Activated CD8-positive, alpha-beta memory T cell treated with anti-CD3 and anti-CD28 coated beads for 36 hours (primary cell): Measurements from ENCODE around the gene MGAT4C. TPM values are rescaled to one million over a fixed set of nuclear protein-coding genes. Genes with fewer than 3 reads are reported as not detected.
"Not testable (repeated sequence)": the region's sequence is repeated elsewhere in the genome, so short reads cannot be mapped to it uniquely, and the experiment has no call there.

Experiments
- CTCF ChIA-PET: fragments of 350-600 bp; sonication (Branson Sonifier 250); formaldehyde crosslinking; loops from one replicate; lab custom pipeline; 2021; ENCODE audit warnings: antibody characterized with exemption; lab: Charles Lee
- POLR2A ChIA-PET: fragments of 350-600 bp; sonication (Branson Sonifier 250); formaldehyde crosslinking; loops from one replicate; lab custom pipeline; 2021; ENCODE audit warnings: antibody characterized with exemption; lab: Charles Lee
- total RNA-seq, 2 experiments: library from RNA; stranded (reverse); gene quantifications; one replicate each; pipeline ENCODE4 v1.2.3, GENCODE V29; 2021

Gene MGAT4C
- total RNA-seq, 2 experiments from 2014 or later, result not detected

GRCh38 chr12:86143162-86143561, 113.0 kb downstream of the MGAT4C start:
- POLR2A ChIA-PET, result no interaction called here

DNA sequence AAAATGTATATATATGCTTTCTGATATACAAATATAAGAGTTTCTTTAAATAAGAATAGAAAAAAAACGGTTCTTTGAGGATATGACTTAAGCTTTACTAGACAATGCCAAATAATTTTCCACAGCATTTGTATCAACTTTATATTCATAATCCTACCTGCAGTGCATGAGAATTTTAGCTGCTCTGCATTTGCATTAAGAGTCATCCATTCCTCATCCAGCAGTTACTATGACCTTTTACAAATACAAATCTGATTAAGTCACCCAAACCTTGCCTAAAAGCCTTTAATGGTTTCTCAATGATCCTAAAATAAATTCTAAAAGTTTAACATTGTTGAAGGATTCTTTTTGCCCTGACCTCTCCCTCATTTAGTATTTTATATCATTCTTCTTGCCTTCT, 116.5 kb downstream of the MGAT4C start:
- ChIA-PET CTCF (no interaction called here), POLR2A (no interaction called here)

More at GRCh38 chr12:86143162-86143561, 113.0 kb downstream of the MGAT4C start:
- CTCF ChIA-PET, result no interaction called here

- POLR2A ChIA-PET, result no interaction called here
- CTCF ChIA-PET, result no interaction called here
Measured at GRCh38 chr12:86138770-86139169, 117.4 kb downstream of the MGAT4C start.

- POLR2A ChIA-PET, result no interaction called here
- CTCF ChIA-PET, result no interaction called here
Measured at GRCh38 chr12:86137936-86138335, 118.3 kb downstream of the MGAT4C start.

GRCh38 chr12:86134561-86134960, 121.6 kb downstream of the MGAT4C start:
- CTCF ChIA-PET, result no interaction called here
- POLR2A ChIA-PET, result no interaction called here

- POLR2A ChIA-PET, CTCF ChIA-PET: not testable (repeated sequence)
Measured at GRCh38 chr12:86126900-86127299, 129.3 kb downstream of the MGAT4C start.

DNA sequence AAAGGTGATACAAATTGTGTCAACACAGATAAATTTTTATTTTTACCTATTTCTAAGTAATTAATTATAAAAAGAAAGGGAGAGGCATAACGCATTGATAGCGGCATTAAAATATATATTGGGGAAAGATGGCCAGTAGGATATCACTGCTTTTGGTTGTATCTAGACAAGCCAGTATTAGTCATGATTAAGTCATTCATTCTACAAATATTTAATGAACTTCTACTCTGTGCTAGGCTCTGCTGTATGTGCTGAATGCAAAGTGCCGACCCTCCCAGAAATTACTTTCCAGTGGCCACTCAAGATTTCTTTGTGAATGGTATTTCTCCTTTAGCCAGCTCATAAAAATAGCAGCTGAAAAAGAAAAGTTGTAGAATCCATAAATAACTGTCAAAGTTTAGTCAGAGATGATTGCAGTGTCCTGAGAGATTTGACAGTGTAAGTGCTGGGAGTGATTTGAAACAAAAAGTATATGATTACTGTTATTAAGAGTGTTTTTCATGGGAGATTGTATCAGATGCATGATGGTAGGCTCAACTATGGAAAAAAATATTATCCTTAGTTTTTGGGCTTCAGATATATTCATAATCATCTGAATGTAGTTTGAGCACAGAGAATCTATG, 133.2 kb downstream of the MGAT4C start:
- CTCF ChIA-PET, result no interaction called here
- POLR2A ChIA-PET, result no interaction called here

- CTCF ChIA-PET, result no interaction called here
Measured at GRCh38 chr12:86118161-86118560, 138.0 kb downstream of the MGAT4C start.

DNA sequence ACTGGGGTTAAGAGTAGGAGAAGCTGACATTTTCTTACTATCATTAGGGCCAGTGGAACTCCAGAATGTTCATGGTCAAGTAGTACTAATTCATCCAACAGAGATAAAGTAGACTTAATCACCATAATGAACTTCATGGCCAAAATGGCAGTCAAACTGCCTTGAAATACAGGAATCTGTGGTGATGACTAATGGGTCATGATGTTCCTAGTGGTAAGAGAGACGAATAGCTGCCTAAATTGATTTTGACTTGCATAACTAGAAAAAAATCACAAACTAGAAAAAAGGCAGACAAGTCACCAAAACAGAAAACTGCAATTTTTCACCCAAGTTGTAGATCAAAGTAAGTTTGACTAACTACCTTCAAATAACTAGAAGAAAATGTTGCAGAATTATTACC, 138.5 kb downstream of the MGAT4C start:
- ChIA-PET POLR2A (no interaction called here), CTCF (no interaction called here)

More at GRCh38 chr12:86118161-86118560, 138.0 kb downstream of the MGAT4C start:
- POLR2A ChIA-PET, result no interaction called here

GRCh38 chr12:86104087-86104486, 152.1 kb downstream of the MGAT4C start:
- ChIA-PET CTCF (no interaction called here), POLR2A (no interaction called here)

DNA sequence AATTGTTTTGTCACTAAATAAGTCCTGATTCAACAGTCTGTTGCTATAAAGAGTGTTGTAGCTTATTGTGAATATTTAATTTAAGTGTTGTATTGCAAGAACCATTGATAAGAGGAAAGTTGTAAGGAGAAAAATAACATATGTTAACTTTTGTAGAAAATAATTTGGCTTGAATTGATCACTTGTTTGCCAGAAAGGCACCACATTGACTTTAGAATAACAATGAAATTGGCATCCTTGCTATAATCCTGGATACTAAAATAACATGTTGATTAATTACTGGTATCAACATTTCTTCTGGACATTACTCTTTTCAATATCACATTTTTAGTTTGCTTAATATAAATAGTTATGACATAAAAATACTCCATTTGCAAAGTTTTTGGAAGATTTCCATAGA, 159.0 kb downstream of the MGAT4C start:
- POLR2A ChIA-PET, result no interaction called here
- CTCF ChIA-PET, result no interaction called here

GRCh38 chr12:86091681-86092080, 164.5 kb downstream of the MGAT4C start:
- CTCF ChIA-PET, result no interaction called here
- POLR2A ChIA-PET, result no interaction called here

GRCh38 chr12:86081843-86082242, 174.3 kb downstream of the MGAT4C start:
- POLR2A ChIA-PET, result no interaction called here
- CTCF ChIA-PET, result no interaction called here

DNA sequence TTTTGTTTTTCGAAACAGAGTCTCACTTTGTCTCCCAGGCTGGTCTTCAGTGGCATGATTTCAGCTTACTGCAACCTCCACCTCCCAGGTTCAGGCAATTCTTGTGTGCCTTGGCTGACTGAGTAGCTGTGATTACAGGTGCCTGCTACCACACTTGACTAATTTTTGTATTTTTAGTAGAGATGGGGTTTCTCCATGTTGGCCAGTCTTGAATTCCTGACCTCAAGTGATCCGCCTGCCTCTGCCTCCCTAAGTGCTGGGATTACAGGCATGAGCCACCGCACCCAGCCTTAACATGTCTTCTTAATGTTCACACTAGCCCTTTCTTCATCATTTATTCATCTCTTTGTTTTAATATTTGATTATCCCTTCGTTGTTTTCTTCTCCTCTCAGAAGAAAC, 197.1 kb downstream of the MGAT4C start:
- POLR2A ChIA-PET, CTCF ChIA-PET: not testable (repeated sequence)

DNA sequence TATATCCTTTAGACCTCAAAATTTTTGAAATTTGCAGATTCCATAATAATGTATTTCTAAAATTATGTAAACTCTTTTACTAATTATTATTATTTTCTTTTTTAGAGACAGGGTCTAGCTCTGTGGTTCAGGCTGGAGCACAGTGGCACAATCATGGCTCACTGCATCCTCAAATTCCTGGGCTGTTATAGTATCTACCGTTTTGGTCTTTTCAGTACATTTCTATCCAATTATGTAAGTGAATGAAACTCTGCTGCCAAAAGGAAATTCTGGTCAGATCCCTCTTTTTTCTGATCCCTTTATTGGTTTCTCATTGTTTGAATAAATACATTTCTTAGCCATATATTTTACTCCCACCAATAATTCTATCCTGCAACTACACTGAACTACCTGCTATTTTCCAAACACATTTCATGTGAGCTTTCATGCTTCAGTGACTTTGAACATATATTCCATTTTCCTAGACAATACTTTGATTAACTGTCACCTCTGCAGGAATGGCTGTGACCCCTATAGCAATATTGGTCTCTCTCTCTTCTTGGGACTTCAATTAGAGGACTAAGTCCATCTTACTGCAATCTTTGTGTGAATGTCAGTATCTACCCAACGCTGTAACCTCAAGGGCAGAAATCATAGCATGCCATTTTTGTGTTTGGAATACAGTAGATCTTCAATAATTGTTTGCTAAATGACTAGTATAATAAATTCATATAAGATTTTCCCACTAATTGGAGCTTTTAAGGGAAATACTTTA, 198.9 kb downstream of the MGAT4C start:
- ChIA-PET CTCF (no interaction called here), POLR2A (no interaction called here)

- POLR2A ChIA-PET, result no interaction called here
Measured at GRCh38 chr12:86052921-86053320, 203.3 kb downstream of the MGAT4C start.

DNA sequence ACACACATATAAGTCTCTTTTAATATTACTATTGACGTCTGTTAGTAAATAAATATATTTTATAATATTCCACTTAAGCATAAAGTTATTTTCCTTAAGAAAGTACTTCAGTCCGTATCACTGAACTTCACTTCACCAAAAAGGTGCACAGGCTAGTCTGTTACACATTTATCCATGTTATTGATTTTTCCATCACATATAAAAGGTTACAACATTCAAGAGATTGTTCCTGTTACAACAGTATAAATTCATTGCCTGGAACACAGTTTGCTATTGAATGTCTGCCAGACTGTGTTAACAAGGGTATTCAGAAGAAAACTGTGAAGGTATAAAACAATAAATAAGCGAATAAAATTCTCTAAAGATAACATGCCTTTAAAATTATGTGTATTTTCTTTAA, 206.2 kb downstream of the MGAT4C start:
- CTCF ChIA-PET, result no interaction called here
- POLR2A ChIA-PET, result no interaction called here

More at GRCh38 chr12:86052921-86053320, 203.3 kb downstream of the MGAT4C start:
- CTCF ChIA-PET, result no interaction called here

- CTCF ChIA-PET, result no interaction called here
Measured at GRCh38 chr12:86044396-86044795, 211.8 kb downstream of the MGAT4C start.

GRCh38 chr12:86042062-86042461, 214.1 kb downstream of the MGAT4C start:
- POLR2A ChIA-PET, result no interaction called here
- CTCF ChIA-PET, result no interaction called here

More at GRCh38 chr12:86044396-86044795, 211.8 kb downstream of the MGAT4C start:
- POLR2A ChIA-PET, result no interaction called here

DNA sequence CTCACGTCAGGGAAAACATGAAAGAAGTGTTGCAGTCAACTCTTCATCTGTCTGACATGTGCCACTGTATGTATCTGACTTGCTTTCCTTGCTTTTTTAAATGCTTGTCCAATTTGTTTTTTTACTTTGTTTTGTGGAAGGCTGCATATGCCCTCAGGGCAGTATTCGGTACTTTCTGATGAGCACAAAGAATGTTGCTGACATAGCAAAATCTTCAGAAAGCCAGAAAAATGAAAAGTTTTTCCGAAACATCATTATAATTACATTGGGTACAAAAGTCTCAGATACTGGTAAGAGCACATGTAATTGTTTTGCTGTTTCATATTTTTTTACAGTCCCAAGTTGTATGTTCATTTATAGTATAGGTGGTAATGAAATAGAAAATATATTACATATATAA, 237.8 kb downstream of the MGAT4C start:
- ChIA-PET CTCF (no interaction called here), POLR2A (no interaction called here)

DNA sequence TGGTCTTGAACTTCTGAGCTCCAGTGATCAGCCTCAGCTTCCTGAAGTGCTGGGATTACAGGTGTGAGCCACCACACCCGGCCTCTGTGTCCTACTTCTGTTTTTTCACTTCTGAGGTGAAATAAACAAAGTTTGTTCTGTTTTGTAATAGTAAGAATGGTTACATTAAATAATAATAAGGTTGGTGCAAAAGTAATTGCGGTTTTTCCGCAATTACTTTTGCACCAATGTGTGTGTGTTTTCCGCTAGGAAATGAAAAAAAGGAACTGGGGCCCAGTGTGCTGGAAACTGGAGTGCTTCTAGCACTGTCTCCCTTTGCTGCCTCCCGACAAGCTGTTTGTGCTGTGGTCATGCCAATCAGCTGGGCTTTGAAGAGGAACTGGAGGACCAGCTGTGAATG, 241.2 kb downstream of the MGAT4C start:
- ChIA-PET POLR2A (no interaction called here), CTCF (no interaction called here)
